HUDEP-2 (cell line): ENCODE results near the gene BTBD10.

ENCODE experiments used
- DNase-seq, 76 experiments: peaks; one replicate each; lab custom pipeline; 2025; ENCODE audit not compliant: unreplicated experiment in 76 of 76; lab: John Stamatoyannopoulos, UW

Gene BTBD10

DNA sequence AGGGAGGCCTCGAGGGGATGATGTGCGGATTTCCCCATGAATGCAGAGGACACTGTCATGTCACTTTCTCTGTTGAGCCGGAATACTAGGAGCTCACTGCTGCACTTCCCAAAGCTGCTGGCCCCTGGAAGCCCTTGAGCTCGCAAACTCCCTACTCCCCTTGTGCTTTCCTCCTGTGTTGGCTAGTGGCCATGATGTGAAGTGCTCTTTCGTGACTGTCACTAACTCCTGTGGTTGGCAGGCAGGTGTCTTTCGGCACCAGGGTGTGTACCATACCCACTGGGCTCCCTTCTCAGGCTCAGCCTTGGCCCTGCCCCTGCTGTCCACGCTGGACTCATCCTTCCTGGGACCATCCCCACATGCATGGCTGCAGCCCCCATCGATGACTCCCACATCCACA is 86.2 kb downstream of the BTBD10 start:
- no peak for DNase-seq

DNA sequence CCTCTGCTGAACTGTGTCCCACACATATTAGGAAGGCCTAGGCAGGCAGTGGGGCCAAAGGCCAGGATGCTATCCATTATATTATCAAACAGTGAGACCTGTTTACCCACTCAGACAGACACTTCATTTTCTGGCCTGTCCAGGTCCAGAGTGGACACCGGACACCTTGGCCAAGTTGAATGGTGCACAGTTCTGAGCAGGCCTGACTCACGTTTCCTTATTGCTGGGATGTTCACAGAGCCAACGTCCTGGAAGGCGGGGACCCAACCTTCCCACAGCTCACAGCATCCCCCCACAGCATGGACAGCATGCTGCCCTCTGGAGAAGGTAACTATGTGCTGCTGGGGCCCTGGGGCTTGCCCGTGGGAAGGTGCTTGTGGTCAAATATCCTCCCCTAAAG is 86.6 kb downstream of the BTBD10 start:
- no peak for DNase-seq

DNA sequence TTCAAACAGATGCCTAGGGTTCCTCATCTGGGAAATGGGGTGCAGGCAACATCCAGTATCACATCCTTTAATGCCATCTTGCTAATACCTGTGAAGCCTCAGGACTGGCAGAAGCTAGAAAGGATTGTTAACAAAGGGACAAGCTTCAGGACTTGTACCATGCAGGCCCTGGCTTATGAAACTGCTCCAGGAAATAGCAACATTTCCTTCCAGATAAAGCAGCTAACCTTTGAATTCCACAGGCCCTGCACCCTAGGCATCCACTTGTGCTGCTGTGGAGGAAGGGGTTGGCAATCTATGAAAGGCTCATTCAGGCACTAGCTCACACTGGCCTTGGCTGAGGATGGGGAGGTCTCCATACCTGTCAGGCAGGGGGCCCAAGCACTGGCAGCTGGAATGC is 87.2 kb downstream of the BTBD10 start:
- DNase-seq: no peak

DNA sequence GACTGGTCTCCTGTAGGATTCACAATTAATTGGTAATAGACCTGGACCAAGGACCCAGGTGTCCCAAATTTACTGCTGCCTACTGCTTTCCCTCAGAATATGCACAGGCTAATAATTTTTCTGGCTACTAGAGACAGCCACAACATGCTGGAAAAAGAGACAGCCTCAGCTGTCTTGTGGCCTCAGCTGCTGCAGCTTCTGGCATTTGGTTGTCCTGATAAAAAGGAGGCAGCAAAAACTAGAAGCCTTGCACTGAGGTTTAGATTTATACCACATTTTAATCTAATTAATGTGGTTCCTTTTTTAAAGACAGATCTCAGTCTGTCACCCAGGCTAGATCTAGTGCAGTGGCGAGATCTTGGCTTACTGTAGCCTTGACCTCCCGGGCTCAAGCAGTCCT is 89.8 kb downstream of the BTBD10 start:
- no peak for DNase-seq

DNA sequence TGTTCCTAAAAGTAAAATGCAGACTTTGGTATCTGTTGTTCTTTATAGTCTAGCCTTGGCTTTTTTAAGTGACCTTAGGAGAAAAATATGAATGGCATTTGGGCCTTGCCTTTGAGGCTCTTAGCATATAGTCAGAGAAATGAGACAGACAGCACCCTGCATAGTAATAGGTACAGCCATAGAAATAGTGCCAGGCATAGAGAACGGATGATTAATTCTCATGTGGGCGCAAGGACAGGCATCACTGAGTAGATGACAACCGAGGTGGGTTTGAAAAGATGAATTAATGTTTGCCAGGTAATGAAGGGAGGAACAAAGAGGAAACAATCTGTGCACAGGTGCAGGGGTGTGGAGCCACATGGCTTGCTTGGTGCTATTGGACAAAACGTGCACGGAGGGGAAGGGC is 95.0 kb downstream of the BTBD10 start:
- no peak for DNase-seq

DNA sequence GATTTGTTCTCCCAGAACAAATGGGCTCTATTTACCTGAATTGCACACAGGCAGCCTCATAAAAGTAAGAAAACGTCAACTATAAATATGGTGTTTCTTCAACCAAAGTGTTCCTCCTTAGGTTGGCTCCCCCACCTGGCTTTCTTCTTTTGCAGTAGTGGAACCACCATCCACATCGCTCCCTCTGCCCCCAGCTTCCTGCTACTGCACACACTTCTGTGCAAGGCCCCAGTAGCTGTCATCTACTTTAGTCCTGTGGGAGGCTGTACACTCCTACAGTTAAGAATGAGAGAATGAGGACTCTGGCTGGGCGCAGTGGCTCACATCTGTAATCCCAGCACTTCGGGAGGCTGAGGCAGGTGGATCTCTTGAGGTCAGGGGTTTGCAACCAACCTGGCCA is 95.9 kb downstream of the BTBD10 start:
- no peak for DNase-seq

DNA sequence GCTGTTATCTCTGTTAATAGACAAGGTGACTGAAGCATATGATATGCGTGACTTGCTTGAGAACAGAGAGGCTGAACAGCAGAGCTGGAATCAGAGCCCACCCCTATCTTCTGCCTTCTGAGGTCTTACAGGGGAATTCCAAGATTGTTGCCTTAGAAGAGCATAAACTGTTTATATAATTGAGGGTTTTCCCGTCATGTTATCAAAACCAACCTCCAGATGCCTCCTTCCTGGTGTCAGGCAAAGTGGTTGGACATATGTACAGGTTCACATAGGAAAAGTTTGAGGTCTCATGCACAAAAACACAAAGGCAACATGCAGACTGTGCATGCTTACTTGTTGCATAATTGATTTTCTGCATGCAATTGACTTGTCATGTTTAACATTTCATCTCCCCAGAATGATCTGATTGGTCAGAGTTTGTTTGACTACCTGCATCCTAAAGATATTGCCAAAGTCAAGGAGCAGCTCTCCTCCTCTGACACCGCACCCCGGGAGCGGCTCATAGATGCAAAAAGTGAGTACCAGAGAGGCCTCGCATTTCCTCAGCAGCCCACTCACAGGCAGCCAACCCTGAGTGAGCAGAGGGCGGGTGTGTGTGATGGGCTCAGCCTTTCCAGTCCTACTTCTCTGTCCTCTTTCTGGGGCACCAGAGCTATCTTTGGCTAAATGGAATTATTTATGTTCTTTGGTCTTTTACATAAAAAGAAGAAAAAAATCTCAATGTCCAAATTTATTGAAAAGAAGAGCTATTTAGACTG is 96.6 kb downstream of the BTBD10 start:
- no peak for DNase-seq

DNA sequence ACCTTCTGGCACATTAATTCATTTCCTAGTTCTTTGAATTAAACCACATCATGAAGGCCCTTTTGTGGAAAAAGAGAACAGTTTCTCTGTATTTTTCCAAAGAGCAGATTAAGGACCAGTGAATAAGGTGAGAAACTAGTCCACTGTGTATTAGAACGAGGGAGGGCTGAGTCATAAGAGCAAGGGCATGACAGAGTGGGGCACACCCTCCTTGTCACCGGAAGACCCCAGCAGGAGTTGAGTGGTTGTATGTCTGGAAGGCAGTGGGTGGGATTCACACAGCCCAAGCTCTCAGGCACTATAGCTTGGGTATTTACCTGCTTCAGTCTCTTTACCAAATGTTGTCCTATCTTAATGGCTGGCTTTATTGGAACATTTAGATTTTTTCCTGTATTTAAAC is 98.6 kb downstream of the BTBD10 start:
- DNase-seq: no peak

DNA sequence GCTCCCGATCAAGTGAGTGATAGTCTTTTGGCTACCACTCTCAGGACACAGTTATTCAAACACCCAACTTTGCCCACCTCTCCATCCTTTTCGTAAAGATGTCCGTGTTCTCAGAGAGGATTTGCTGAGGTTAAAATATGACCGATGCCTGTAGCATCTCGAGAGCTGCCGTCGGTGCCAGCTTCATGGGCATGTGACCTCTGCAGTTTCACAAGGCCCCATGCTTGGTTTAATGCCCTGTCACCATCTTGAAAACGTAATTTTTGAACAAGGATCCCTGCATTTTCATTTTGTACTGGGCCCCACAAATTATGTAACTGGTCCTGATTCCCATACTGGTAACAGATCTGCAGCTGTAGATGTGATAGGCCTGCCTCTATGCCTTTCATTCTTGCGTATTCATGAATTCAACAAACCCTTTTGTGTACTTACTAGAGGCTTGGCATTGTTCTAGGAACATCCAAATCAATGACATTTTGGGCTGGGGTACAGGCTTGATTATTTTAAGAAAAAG is 100.4 kb downstream of the BTBD10 start:
- no peak for DNase-seq

DNA sequence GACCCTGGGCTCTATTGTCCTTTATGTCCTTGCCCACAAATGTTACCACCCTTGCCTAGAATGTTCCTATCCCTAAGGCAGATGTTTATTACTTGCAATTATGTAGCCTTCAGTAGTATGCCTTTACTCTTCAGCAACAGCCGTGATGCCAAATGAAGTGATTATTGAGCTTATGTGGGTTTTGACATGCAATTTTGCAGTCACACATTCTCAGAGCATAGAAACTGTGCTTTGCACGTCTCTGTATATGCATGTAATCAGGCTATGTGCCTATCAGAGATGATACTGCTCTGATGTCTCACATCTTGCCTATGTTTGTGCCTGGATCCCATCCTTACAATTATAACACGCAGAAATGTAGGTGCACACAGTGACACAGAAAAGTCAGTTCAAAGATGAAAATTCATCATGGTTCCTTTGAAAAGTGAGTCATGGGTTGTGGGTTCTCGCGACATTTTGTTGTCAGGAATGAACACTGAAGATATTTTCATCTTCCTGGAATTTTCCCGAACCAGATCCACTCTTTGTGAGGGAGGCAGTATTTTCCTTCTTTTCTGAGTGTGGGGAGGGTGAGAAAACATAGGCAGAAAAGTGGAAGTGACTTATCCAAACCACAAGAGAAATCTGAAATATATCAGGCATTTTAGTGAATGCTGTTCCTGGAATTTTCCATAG is 104.3 kb downstream of the BTBD10 start:
- DNase-seq: no peak

DNA sequence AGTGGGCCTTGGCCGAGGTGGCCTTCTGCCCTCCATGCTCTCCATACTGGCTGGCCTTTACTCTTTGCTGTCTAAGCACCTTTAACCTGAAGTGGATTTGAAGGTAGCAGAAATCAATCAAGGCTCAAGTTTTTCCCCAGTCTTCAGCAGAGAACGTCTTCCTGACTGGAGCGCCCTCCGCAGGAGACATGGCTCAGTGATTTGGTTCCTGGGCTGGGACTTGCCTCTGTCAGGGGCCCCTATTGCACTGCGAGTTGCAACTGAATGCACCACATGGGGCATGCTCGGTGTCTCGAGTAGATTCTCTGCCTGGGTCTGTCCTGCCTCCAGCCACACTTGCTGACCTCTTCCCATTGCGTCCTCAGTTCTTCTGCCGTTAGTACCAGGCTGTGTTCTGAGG is 105.8 kb downstream of the BTBD10 start:
- no peak for DNase-seq

DNA sequence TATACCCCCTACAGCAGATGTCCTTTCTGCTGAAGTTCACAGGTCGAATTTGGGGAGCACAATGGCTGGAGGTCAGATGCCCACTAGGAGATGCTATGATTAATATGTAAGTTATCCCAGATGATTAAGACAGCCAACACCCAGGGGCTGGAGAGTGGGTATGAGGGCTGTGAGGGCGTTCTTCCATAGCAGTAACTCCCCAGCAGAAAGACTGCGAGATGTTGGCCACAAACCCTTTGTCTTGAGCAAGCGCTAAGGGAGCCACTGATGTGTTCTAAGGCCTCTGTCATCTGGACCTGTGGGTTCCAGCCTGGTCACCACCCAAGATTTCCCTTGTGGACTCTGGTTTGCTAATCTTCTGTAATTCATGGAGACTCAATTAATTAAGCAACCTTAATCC is 107.8 kb downstream of the BTBD10 start:
- no peak for DNase-seq

DNA sequence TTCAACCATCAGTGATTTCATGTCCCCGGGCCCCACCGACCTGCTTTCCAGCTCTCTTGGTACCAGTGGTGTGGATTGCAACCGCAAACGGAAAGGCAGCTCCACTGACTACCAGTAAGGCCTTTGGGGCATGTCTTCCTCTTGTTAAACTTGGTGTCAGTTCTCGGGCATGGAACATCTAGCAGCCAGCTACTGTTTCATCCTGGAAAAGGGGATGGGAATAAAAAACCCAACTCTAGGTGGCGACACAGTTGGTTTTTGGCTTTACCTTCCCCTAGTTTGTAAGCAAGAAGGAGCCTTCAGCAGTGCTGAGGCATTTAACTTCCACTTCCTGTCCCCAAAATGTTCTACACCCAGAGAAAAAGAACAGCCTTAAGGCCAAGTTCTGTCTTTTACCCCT is 108.7 kb downstream of the BTBD10 start:
- peak in 9 of 76 experiments; percentile 3 to 42 (median 18) for DNase-seq

DNA sequence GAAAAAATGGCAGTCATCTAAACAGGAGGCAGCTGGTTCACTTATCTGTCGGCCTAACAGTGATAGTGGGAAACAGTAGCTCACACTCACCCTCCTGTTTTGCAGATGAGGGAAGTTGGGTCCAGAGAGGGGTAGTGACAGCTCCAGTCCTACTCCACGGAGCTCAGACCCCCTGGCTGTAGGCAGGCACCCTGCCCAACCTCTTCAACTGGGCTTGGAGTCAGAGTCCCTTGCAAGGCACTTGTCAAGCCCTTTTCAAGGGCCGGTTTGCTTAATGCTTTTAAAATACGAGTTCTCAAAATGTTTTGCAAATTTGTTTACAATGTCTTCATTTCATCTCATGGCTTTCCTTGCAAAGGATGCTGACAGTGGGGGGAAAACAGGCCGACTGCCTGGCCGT is 110.3 kb downstream of the BTBD10 start:
- DNase-seq: no peak

DNA sequence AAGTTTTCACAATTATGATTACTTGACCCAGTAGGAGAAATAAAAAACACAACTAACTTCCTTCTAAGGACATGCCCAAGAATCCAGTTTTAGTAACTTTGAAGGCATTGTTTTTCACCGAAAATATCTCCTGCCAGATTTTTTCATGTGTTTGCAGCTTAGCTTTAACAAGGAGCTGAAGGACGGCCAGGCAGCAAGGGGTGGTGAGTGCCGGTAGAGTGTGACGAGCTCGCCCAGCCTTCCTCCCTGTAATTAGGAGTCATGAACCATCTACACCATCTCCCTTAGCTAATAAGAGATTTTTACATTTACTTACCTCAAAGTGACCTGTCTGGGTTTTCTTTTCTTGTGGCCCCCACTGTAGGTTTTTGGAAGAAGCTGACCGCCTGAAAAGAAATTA is 113.4 kb downstream of the BTBD10 start:
- no peak for DNase-seq

DNA sequence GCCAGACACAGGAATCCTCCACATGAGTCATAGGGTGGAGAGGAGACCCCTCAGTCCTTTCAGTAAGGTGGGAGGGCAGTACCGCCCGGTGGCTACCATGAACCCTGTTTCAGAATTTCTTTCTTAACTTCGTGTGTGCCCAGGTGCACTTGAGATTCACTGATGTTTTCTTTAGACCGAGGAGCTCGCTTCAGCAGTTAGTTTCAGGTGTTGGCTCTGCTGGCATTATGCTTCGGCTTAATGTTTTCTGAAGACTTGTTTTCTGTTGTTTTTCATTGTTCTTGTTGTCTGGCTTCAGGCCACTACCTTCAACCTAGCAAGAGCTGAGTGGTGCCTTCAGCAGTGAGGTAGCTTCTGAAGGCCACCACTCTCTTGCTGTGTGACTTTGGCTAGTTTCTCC is 114.0 kb downstream of the BTBD10 start:
- DNase-seq: no peak

DNA sequence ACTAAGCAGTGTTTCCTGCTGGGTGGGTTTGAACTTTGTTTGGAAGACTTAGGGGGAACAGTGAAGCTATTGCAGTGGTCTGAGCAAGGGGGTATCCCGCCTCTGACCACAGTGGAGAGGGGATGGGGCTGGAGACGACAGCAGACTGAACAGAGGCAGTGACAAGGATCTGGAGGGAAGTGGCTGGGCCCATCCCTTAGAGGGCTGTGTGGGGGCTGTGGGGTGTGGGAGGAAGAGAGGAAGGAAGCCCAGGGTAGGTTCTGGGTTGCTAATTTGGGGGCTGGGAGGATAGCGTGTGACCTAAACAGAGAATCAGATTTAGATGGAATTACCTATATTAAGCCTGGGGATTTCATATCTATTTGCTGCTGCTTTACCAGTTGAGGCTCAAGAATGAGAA is 114.7 kb downstream of the BTBD10 start:
- DNase-seq: no peak

DNA sequence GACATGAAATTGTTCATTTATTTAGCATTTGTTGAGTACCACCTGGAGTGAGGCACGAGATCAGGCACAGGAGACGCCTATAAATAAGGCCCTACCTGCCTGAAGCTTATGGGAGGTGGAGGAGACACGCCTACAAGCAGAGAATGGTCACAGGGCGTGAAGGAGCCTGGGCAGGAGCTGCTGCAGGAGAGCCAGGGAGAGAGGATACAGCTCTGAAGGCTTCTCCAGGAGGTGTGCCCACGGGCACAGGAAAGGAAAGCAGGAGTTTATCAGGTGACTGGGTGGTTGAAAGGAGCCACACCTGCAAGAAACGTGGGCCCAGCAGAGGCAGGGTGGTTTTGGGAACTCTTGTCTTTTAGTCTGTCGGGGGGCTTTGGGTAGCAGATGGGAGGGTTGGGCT is 115.1 kb downstream of the BTBD10 start:
- DNase-seq: no peak

DNA sequence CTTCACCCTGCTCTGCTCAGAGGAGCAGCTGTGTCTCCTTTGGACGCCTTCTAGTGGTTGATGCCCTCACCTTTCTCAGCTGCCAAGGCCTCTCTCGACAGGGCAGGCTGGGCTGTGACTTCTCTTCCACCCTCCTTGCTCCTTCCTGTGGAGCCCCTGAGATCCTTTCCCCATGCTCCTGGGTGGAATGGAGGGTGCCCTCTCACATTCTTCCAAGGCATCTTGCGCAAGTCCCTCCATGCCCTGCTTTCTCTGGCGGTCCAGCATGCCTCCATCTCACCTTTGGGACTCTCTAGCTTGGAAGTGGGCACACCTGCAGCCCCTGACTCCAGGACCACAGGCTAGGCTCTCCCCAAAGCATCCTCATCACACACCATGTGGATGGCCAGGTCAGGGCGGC is 116.6 kb downstream of the BTBD10 start:
- no peak for DNase-seq

DNA sequence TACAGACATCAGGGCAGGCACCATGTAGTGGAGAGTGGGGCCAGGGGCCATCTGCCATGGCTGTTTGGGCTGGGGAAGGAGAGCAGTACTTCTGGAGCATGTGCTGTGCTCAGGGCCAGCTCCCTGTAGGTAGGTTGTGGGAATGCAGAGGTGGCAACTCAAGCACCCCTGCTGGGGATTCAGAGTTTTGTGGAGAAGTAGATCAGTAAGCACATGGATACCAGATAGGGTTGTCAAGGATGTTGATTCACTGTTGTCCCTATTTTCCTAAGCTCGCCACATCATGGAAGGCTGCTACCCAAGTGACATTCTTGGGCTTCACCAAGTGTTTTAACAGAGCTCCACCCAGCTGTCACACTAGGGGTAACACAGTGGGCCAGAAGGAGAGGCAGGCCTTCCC is 118.2 kb downstream of the BTBD10 start:
- no peak for DNase-seq

DNA sequence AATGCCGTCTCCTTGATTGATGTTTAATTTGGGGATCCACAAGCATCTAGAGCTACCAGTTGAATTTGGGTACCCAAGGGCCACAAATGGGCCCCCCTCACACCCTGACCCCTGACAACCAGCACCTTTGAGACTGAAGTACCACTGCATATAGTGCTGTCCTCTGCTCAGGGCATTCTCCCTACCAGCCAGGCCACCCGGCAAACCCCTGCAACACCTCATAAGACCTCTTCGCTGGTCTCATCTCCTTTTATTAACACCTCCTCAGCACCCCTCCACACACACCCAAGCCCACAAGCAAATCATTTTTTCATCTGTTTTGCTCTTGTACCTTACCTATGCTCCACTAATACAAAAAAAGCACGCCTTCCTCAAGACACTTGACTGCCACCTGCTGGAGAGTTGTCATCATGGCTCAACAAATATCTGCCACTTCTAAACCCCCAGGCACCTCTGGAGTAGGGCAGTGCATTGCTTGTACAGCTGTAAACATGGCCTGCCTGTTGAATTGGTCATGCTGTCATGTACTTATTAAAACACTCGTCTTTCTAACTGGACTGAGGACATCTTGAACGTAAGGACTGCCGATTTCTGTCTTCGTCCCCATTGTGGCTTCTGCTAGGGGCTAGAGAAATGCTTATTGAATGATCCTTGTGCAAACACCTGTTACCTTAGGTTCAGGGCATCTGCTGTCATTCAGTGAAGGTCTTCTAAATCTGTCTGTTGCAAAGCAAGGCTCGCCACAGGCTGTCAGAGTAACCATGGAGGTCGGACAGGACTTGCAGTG is 118.9 kb downstream of the BTBD10 start:
- DNase-seq: peak in 52 of 76 experiments; percentile 5 to 63 (median 31)

DNA sequence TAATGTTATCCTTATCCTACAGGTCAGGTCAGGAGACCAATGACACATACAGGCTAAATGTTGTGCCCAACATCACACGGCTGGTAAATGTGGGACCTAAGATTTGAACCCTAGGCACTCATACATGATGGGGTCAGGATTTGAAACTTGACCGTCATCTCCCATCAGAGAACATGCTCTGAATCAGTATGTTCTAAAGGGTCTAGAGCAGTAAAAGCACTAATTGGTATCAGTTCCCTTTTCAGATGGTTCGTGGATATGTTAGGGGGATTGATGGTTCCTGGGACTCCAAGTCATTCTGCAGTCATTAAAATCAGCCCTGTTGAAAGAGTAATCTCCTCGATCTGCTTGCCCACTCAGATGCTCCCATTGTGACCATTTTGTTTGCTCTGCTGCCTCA is 120.0 kb downstream of the BTBD10 start:
- DNase-seq: no peak
